ENCODE results near the gene GUSB.
"Not testable (repeated sequence)": the region's sequence is repeated elsewhere in the genome, so short reads cannot be mapped to it uniquely, and the experiment has no call there.

GUSB gene
- total RNA-seq: 190 to 326 (median 248) reads per million in 17 experiments

- DNase-seq: peak; percentile 93 to 97 (median 96)
Measured at GRCh38 chr7:65981965-65982792, at the start of gene GUSB. GUSB (minus strand) TSS chr7:65982213; CDS start chr7:65982183, 30 bp downstream.

GRCh38 chr7:66028342-66028741, 46.3 kb upstream of the GUSB start:
- DNase-seq: peak in 1 of 4 experiments; percentile 5

- no peak for DNase-seq
Measured at GRCh38 chr7:66016131-66016461, 34.1 kb upstream of the GUSB start.

GRCh38 chr7:66015440-66016130, 33.6 kb upstream of the GUSB start:
- DNase-seq: no peak

GRCh38 chr7:66013938-66014337, 31.9 kb upstream of the GUSB start:
- DNase-seq: peak; percentile 37 to 68 (median 52)

- no peak for DNase-seq
Measured at GRCh38 chr7:66007232-66007631, 25.2 kb upstream of the GUSB start.

GRCh38 chr7:66005115-66005671, 23.2 kb upstream of the GUSB start:
- peak in 3 of 4 experiments; percentile 13 to 20 (median 17) for DNase-seq

- not testable (repeated sequence) for DNase-seq
Measured at GRCh38 chr7:66000823-66001417, 18.9 kb upstream of the GUSB start.

GRCh38 chr7:65994984-65995383, 13.0 kb upstream of the GUSB start:
- DNase-seq: not testable (repeated sequence)

GRCh38 chr7:65992526-65992925, 10.5 kb upstream of the GUSB start:
- peak in 2 of 4 experiments; percentile 18 to 24 for DNase-seq

- not testable (repeated sequence) for DNase-seq
Measured at GRCh38 chr7:65991829-65992228, 9.8 kb upstream of the GUSB start.

- DNase-seq: no peak
Measured at GRCh38 chr7:65989694-65990080, 7.7 kb upstream of the GUSB start.

- not testable (repeated sequence) for DNase-seq
Measured at GRCh38 chr7:65988503-65988902, 6.5 kb upstream of the GUSB start.

GRCh38 chr7:65988084-65988483, 6.1 kb upstream of the GUSB start:
- no peak for DNase-seq

GRCh38 chr7:65983965-65984658, 2.1 kb upstream of the GUSB start:
- no peak for DNase-seq

GRCh38 chr7:65980478-65981250, 1.3 kb downstream of the GUSB start:
- DNase-seq: peak; percentile 94 to 99 (median 96)

- DNase-seq: no peak
Measured at GRCh38 chr7:65979583-65980477, 2.2 kb downstream of the GUSB start.

GRCh38 chr7:65978891-65979582, 3.0 kb downstream of the GUSB start:
- DNase-seq: peak; percentile 54 to 82 (median 75)

GRCh38 chr7:65976659-65977196, 5.3 kb downstream of the GUSB start:
- DNase-seq: no peak
